Left lung (tissue), 10 donors: ENCODE results near the gene ZNF609. TPM values are rescaled to one million over a fixed set of nuclear protein-coding genes. Genes with fewer than 3 reads are reported as not detected.
A peak's percentile ranks its signal among the peaks of the same experiment; 100 is the strongest.

ENCODE experiments used
- ATAC-seq: fragments of 200-7000 bp; cut with Tn5 transposase; one replicate; pipeline ENCODE4 v1.9.1; 2020; ENCODE audit warnings: moderate library complexity
- DNase-seq, 4 donors: peaks; one replicate each; pipeline ENCODE4 v3.0.0-alpha.2; 2013 to 2020
- H3K27ac ChIP-seq, 2 donors: fragments of 200-600 bp; sonication (generic) in 1 of 2; one replicate each; pipeline versions ENCODE4 v1.5.0 to v1.8.0; 2020 to 2021
- H3K27me3 ChIP-seq, 2 donors: fragments of 200-600 bp; sonication (generic) in 1 of 2; one replicate each; pipeline versions ENCODE4 v1.5.0 to v1.8.0; 2020 to 2021
- H3K36me3 ChIP-seq, 2 donors: fragments of 200-600 bp; sonication (generic) in 1 of 2; one replicate each; pipeline versions ENCODE4 v1.5.0 to v1.8.0; 2020 to 2021
- H3K4me1 ChIP-seq, 2 donors: fragments of 200-600 bp; one replicate each; pipeline ENCODE4 v1.8.0; 2021
- H3K4me3 ChIP-seq, 2 donors: fragments of 200-600 bp; sonication (generic) in 1 of 2; one replicate each; pipeline versions ENCODE4 v1.5.0 to v1.8.0; 2020 to 2021; ENCODE audit warnings: mild to moderate bottlenecking in 1 of 2
- H3K9me3 ChIP-seq, 2 donors: fragments of 200-600 bp; sonication (generic) in 1 of 2; one replicate each; pipeline versions ENCODE4 v1.5.0 to v1.8.0; 2020 to 2021
- intact Hi-C, 2 donors: fragments of 100-400 bp; cut with DNase I; formaldehyde crosslinking; loops; one replicate each; pipeline versions ENCODE4 v1.11.2 to v1.14.2; 2022
- polyA plus RNA-seq, 6 donors: library from polyadenylated mRNA; unstranded; fragments of 120-200 nt; gene quantifications; one replicate each; pipeline ENCODE4 v1.2.1, GENCODE V29; 2013; ENCODE audit not compliant: insufficient read length in 6 of 6
- total RNA-seq, 2 donors: library from RNA; stranded (reverse); fragmentation: NEBNext Ultra II Directional; extraction: Animal tissue kit (Norgen Biotek cat#: 25700); gene quantifications; one replicate each; pipeline ENCODE4 v1.2.1, GENCODE V29; 2021
- TF ChIP-seq, protein P1 (sequence below), 2 donors: fragments of 200-600 bp; sonication (generic) in 1 of 2; IDR thresholded peaks; one replicate each; pipeline versions ENCODE4 v1.5.0 to v1.8.0; 2021; ENCODE audit warnings: antibody characterized with exemption in 2 of 2
- donor health status: DM: no; HTN: yes; CAD: no.
- donor health status: DM: no; HTN: no; CAD: no.

ZNF609 gene
- total and polyA plus RNA-seq, 8 donors, result 31.9 to 37.4 (median 36.7) TPM

DNA sequence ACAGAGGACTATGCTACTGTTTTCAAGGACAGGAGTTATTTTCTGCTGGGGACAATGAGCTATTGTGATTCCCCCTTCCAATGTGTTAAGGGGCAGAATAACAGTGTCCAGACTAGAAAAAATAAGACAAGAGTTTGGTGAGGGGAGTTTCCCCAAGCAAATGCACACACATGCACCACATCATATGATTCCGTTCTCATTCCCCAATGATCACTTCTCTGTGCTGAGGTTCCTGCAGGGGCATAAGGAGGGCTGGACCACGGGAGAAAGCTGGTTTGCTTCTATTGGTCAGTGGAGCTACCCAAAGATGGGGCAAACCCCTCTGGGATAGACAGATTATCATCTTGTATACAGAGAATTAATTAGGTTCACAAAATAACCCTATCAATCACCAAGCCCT is 234.4 kb downstream of the ZNF609 start:
- H3K36me3 ChIP-seq, result peaks cover 0 to 31% of the 10 kb centered on the region in 2 donors
- intact Hi-C loops, result no loop called here
- no peak for ATAC-seq
- H3K4me3 ChIP-seq, result no peak overlapping the region
- no peaks in the 10 kb centered on the region for H3K9me3 ChIP-seq
- peaks cover 57 to 95% of the 10 kb centered on the region in 2 donors for H3K4me1 ChIP-seq
- H3K27me3 ChIP-seq, result no peaks in the 10 kb centered on the region
- DNase-seq, result no peak
- peak overlapping the region; percentile 36 to 75 for H3K27ac ChIP-seq
- TF ChIP-seq, protein P1, sequence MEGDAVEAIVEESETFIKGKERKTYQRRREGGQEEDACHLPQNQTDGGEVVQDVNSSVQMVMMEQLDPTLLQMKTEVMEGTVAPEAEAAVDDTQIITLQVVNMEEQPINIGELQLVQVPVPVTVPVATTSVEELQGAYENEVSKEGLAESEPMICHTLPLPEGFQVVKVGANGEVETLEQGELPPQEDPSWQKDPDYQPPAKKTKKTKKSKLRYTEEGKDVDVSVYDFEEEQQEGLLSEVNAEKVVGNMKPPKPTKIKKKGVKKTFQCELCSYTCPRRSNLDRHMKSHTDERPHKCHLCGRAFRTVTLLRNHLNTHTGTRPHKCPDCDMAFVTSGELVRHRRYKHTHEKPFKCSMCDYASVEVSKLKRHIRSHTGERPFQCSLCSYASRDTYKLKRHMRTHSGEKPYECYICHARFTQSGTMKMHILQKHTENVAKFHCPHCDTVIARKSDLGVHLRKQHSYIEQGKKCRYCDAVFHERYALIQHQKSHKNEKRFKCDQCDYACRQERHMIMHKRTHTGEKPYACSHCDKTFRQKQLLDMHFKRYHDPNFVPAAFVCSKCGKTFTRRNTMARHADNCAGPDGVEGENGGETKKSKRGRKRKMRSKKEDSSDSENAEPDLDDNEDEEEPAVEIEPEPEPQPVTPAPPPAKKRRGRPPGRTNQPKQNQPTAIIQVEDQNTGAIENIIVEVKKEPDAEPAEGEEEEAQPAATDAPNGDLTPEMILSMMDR (IDR thresholded peaks at IDR 0.05), result no peak

DNA sequence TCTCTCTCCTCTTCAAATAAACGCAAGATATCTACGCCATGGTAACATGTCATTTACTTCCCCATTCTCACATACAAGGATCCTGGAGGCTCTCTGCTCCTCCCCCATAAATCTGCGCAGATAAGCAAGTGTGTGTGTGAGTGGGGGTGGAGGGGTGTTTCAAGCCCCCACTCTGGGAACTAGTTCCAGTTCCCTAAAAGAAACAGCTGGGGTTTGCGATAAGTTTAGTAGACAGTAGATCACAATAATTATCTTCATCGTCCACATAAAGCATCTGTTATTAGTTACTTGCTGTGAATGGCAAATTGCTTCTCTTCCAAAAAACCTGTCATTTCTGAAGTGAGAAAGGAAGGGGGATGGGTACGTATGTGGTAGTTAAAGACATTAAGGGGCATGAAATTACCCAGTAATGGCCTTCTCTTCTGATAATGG is 235.2 kb downstream of the ZNF609 start:
- intact Hi-C loops, result no loop called here

DNA sequence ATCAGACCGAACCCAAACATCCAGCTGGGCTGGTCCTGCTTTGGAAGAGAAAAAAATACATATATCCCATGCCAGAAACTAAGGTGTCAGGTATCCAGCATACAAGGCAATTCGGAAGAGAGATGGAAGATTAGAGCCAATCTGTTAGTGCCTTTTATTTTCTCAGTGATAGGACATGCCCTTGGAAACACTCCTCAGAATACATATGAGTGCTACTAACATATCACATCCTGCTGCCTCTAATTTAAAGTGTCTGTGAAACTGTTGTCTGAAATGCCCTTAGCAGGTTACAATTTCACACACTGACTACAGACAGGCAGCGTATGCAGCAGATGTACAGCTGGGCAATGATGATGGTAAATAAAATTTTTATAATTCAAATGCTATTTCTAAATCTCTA is 236.1 kb downstream of the ZNF609 start:
- Histone ChIP-seq H3K36me3 (peaks cover 0 to 14% of the 10 kb centered on the region in 2 donors), H3K27ac (peak overlapping the region in 1 of 2 donors; percentile 75), H3K4me3 (no peak overlapping the region), H3K4me1 (peaks cover 72 to 100% of the 10 kb centered on the region in 2 donors), H3K9me3 (no peaks in the 10 kb centered on the region), H3K27me3 (no peaks in the 10 kb centered on the region)
- ATAC-seq (no peak), DNase-seq (no peak)
- TF ChIP-seq, protein P1 (IDR thresholded peaks at IDR 0.05), result no peak
- intact Hi-C loops, result no loop called here

More for the DNA sequence above, 235.2 kb downstream of the ZNF609 start:
- Histone ChIP-seq H3K9me3 (no peaks in the 10 kb centered on the region), H3K4me3 (no peak overlapping the region), H3K27me3 (no peaks in the 10 kb centered on the region), H3K36me3 (peaks cover 0 to 23% of the 10 kb centered on the region in 2 donors), H3K27ac (peak overlapping the region; percentile 36 to 75), H3K4me1 (peaks cover 65 to 100% of the 10 kb centered on the region in 2 donors)
- ATAC-seq (peak; percentile 12), DNase-seq (peak in 2 of 4 donors; percentile 44 to 76)
- TF ChIP-seq, protein P1 (IDR thresholded peaks at IDR 0.05), result no peak

DNA sequence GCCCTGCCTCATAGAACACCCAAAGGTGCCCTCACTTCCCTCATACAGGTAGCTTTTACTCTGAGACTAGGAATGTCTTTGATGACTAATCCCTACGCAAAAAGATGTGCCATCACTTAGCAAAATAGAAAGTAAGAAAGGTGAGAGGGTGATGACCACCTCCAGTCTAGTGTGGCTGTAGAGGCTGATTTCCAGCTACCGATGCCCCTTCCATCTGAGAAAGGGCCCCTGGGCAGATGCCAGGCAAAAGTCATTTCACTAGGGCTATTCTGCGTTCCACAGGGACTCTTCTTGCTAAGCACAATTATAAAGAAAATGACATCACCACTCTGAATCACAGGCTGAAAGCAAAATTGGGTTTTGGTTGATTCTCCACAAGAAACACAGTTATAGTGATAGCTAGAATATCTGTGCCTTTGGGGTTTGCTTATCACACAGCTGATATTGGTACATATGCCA is 237.6 kb downstream of the ZNF609 start:
- H3K27ac ChIP-seq, result peak overlapping the region; percentile 29 to 81
- no peaks in the 10 kb centered on the region for H3K9me3 ChIP-seq
- intact Hi-C loops, result no loop called here
- TF ChIP-seq, protein P1 (IDR thresholded peaks at IDR 0.05), result no peak
- ATAC-seq, result no peak
- peaks cover 0 to 9% of the 10 kb centered on the region in 2 donors for H3K36me3 ChIP-seq
- H3K4me3 ChIP-seq, result no peak overlapping the region
- H3K4me1 ChIP-seq, result peaks cover 68 to 93% of the 10 kb centered on the region in 2 donors
- H3K27me3 ChIP-seq, result no peaks in the 10 kb centered on the region
- DNase-seq, result no peak

DNA sequence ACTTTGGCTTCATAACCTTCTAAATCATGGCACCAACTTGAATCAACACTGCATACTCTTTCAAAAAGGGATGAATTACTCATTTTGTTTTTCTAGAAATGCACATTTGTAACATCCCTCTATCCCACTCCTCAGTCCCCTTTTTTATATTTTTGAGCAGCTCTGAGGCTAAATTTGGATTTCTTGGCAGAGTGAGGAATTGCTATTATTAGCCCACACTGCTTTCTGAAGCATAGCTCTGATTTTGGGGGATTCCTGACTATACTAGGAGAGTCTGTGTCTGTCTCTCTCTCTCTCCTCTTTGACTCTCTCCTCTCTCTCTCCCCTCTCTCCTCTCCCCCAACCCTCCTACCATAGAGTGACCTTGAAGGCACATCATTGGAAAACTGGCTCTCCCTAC is 238.4 kb downstream of the ZNF609 start:
- Histone ChIP-seq H3K36me3 (peaks cover 0 to 7% of the 10 kb centered on the region in 2 donors), H3K4me1 (peaks cover 61 to 88% of the 10 kb centered on the region in 2 donors), H3K9me3 (no peaks in the 10 kb centered on the region), H3K27ac (peak overlapping the region; percentile 81 to 82), H3K27me3 (no peaks in the 10 kb centered on the region), H3K4me3 (no peak overlapping the region)
- DNase-seq (no peak), ATAC-seq (no peak)
- intact Hi-C loops, result no loop called here
- TF ChIP-seq, protein P1 (IDR thresholded peaks at IDR 0.05), result no peak
